Middle frontal gyrus (tissue), 1 donor: ENCODE data around the gene TRMT2A.

ENCODE experiments used
- DNase-seq: peaks from one replicate; pipeline ENCODE4 v3.0.0-alpha.2; 2015; ENCODE audit warnings: low spot score; ENCODE audit errors: extremely low spot score

The TRMT2A gene

GRCh38 chr22:20064545-20065262 lies 52.3 kb downstream of the TRMT2A start:
- DNase-seq = no peak

DNA sequence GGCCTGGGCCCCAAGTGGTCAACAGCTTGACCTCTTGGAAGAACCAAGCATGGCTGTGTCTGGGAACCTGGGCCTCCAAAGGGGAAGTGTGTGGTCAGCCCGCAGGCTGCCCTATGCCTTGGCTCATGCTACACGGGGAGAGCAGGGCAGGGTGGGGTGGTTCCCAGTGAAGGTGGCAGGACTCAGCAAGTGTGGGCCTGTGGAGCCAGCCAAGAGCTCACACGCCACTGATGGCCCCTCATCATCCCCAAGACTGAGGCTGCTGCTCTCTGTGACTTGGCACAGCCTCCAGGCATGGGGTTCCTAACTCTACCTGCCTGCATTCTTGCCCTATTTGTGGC lies 52.9 kb downstream of the TRMT2A start:
- DNase-seq = no peak

- no peak for DNase-seq
These were observed 53.5 kb downstream of the TRMT2A start for GRCh38 chr22:20063271-20064139.

DNA sequence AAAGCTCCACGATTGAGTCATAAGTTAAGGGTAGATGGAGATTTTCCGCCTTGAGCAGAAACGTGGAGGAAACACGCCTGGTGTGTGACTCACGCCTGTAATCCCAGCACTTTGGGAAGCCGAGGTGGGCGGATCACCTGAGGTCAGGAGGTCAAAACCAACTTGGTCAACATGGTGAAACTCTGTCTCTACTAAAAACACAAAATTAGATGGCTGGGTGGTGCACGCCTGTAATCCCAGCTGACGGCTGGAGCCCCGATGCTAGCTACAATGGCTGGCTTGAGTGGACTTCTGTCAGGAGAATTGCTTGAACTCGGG lies 54.3 kb downstream of the TRMT2A start:
- DNase-seq = no peak

DNA sequence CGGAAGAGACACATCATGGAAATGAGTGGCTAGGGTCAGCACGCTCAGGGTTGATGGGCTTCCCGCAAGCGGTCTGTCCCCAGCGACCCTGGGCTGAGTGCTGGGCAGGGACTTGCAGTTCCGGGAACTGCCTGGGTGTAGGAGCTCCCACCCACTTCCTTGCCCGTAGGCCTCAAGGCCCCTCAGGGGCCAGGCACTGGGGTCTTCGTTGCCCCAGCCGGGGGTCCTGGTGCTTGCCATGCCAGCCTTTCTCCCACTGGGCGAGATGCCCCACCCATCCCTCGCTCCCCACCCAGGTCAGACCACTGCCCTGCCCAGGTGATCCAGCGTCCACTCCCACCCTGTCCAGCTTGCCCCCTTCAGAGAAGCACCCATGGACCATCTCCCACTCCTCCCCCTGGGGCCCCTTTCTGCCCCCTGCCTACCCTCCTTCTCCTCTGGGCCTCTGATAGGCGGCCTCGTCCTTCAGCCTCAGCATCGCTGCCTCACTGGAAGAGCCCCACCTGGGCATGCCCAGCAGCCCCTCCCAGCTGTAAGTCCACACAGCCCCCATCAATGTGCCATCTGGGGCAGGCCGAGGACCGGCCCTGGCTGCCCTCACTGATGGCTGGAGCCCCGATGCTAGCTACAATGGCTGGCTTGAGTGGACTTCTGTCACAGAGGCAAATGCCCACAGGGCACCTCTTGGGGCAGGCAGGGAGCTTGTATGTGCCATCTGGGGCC lies 54.8 kb downstream of the TRMT2A start:
- no peak for DNase-seq
